Stimulated activated naive CD8-positive, alpha-beta T cell treated with anti-CD3 and anti-CD28 coated beads, Interleukin-15, Interleukin-2, amounts not matched to agents 100 ng/mL and 50 ng/mL, for 24 hours (primary cell): Measurements from ENCODE around the gene SPECC1.

Experiments
- H3K27ac Mint-ChIP-seq: one replicate; pipeline ENCODE4 v1.8.0; 2021; ENCODE audit warnings: mild to moderate bottlenecking, mixed read lengths
- H3K27me3 Mint-ChIP-seq: one replicate; pipeline ENCODE4 v1.8.0; 2021; ENCODE audit warnings: mixed read lengths
- H3K36me3 Mint-ChIP-seq: one replicate; pipeline ENCODE4 v1.8.0; 2021; ENCODE audit warnings: low read depth, mixed read lengths
- H3K4me1 Mint-ChIP-seq: one replicate; pipeline ENCODE4 v1.8.0; 2021; ENCODE audit warnings: low read depth, mixed read lengths
- H3K4me3 Mint-ChIP-seq: one replicate; pipeline ENCODE4 v1.8.0; 2021; ENCODE audit warnings: mild to moderate bottlenecking, mixed read lengths
- H3K9me3 Mint-ChIP-seq: one replicate; pipeline ENCODE4 v1.8.0; 2021; ENCODE audit warnings: mixed read lengths

The SPECC1 gene

DNA sequence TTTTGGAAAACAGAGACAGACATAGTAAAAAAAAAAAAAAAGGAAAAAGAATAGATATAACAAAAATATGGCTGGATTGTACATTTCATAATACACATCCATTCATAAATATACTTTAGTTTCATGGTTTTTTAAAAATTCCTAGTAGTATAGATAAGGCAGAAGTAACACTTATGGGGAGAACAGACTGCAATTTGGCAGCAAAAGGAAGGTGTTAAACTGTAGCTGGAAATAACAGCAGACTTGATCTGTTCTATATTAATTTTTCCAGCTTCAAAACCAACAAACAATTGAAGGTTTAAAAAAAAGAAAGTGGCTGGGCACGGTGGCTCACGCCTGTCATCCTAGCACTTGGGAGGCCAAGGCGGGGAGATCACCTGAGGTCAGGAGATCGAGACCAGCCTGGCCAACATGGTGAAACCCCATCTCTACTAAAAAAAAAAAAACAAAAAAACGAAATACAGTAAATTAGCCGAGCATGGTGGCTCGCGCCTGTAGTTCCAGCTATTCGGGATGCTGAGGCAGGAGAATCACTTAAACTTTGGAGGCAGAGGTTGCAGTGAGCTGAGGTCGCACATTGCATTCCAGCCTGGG is 191.8 kb downstream of the SPECC1 start:
- Mint-ChIP-seq H3K27me3 (no peaks in the 10 kb centered on the region), H3K27ac (no peak overlapping the region), H3K9me3 (peaks cover 5% of the 10 kb centered on the region), H3K4me1 (peaks cover 6% of the 10 kb centered on the region), H3K36me3 (no peaks in the 10 kb centered on the region), H3K4me3 (no peak overlapping the region)

DNA sequence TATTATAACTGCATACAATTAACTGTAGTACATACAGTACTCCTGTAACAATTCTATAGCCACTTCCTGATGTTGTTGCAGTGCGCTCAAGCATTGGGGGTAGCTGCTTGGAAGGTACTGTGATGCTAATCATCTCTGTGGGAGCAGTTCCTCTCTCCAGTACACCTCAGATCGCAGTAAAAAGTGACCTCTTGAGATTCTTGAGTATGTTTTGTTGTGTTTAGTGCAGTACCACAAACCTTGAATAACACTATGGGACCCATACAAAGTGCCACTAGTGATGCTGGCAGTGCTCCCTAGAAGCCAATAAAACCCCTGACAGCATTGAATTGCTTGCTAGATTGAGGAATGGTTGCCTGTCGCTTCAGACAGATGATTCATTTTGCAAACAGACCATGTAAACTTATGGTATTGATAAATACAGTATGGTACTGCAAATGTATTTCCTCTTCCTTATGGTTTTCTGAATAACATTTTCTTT is 193.0 kb downstream of the SPECC1 start:
- Mint-ChIP-seq H3K9me3 (no peaks in the 10 kb centered on the region), H3K36me3 (no peaks in the 10 kb centered on the region), H3K27ac (no peak overlapping the region), H3K27me3 (no peaks in the 10 kb centered on the region), H3K4me1 (peaks cover 18% of the 10 kb centered on the region), H3K4me3 (no peak overlapping the region)

DNA sequence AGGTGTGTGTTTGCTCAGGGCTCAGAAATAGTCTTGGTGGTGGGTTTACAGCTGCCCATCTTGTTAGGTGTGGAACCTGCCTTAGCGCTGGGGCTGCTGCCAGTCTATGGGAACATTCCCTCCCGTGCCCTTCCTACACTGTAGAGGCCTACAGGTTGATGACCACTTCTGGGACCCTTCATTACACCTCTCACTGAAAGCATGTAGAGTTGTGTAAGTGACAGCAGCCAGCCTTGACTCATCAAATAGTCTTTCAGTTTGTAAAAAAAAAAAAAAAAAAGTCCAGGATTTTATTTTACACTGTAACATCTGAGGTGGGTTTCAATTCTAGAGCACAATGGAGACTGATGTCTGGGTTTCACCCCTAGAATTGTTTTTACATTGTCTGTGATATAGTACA is 193.9 kb downstream of the SPECC1 start:
- no peak overlapping the region for H3K4me3 Mint-ChIP-seq
- H3K36me3 Mint-ChIP-seq: no peaks in the 10 kb centered on the region
- no peak overlapping the region for H3K27ac Mint-ChIP-seq
- no peaks in the 10 kb centered on the region for H3K27me3 Mint-ChIP-seq
- no peaks in the 10 kb centered on the region for H3K9me3 Mint-ChIP-seq
- H3K4me1 Mint-ChIP-seq: peaks cover 19% of the 10 kb centered on the region

DNA sequence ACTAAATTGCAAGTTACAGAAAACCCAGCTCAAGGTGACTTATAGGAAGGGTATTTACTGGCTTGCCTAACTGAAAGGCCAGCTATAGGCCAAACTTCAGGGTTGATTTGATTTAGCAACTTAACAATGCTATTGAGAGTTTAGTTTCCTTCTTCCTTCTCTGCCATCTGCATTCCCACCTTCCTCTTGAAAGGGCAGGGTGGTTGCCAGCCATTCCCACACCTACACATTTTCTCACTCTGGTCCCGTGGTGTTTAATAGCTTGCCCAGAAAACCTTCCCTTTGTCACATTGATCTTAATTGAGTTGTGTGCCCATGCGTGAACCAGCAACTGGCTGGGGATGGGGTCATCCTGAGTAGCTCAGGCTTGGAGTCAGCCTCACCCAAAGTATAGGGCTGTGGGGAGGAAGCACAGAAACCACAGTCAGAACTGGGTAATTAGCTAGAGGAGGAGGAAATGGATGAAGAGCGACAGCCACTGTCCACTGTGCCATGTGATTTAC is 194.7 kb downstream of the SPECC1 start:
- H3K4me1 Mint-ChIP-seq: peaks cover 19% of the 10 kb centered on the region
- peak overlapping the region; percentile 1 for H3K27ac Mint-ChIP-seq
- H3K9me3 Mint-ChIP-seq: no peaks in the 10 kb centered on the region
- H3K36me3 Mint-ChIP-seq: no peaks in the 10 kb centered on the region
- H3K4me3 Mint-ChIP-seq: no peak overlapping the region
- no peaks in the 10 kb centered on the region for H3K27me3 Mint-ChIP-seq

DNA sequence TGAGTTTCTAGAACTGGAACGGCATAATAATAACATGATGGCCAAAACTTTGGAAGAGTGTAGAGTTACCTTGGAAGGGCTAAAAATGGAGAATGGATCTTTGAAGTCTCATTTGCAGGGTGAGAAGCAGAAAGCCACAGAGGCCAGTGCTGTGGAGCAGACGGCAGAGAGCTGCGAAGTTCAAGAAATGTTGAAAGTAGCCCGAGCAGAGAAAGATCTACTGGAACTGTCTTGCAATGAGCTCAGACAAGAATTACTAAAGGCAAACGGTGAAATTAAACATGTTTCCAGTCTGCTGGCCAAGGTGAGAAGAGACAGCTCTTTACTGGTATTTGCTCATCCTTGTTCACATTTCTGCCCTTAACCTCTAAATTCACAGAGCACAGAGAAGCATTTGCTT is 196.4 kb downstream of the SPECC1 start:
- Mint-ChIP-seq H3K9me3 (no peaks in the 10 kb centered on the region), H3K27ac (no peak overlapping the region), H3K4me1 (peaks cover 19% of the 10 kb centered on the region), H3K27me3 (no peaks in the 10 kb centered on the region), H3K4me3 (no peak overlapping the region), H3K36me3 (no peaks in the 10 kb centered on the region)

DNA sequence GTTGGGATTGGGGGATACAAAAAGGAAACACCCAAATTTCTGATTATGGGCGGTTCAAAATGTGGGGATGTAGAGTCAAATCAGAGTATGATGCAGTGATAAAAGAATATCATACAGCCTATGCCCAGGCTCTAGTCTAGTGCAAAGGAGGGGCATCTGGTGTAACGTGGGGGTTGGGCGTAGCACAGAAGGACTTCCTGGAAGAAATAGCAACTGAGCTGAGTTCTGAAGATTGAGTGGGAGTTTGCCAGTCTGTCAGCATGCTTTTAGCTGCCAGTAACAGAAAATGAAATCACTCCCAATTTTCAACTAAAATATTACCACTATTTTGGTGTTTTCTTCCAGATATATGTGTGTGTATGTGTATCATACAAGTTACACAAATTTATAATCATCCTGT is 196.9 kb downstream of the SPECC1 start:
- Mint-ChIP-seq H3K4me1 (peaks cover 19% of the 10 kb centered on the region), H3K9me3 (no peaks in the 10 kb centered on the region), H3K27me3 (no peaks in the 10 kb centered on the region), H3K4me3 (no peak overlapping the region), H3K36me3 (no peaks in the 10 kb centered on the region), H3K27ac (peak overlapping the region; percentile 64)

DNA sequence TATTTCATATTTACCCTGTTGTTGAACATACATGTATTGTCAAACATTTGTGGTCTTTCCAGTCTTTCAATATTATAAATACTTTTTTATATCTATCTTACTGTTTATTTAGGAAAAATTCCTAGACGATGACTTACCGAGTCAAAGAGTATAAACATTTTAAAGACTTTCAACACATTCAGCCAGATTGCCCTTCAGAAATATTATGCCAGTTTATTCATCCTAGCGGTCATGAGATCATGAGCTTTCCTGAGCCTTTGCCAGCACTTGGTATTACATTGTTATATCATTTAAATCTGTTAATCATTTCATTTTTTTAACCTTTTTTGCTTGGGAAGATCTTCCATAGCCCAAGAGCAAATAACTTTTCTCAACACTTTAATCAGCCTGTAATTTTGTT is 197.4 kb downstream of the SPECC1 start:
- H3K9me3 Mint-ChIP-seq: no peaks in the 10 kb centered on the region
- H3K27ac Mint-ChIP-seq: no peak overlapping the region
- H3K27me3 Mint-ChIP-seq: no peaks in the 10 kb centered on the region
- peaks cover 19% of the 10 kb centered on the region for H3K4me1 Mint-ChIP-seq
- no peaks in the 10 kb centered on the region for H3K36me3 Mint-ChIP-seq
- H3K4me3 Mint-ChIP-seq: no peak overlapping the region

DNA sequence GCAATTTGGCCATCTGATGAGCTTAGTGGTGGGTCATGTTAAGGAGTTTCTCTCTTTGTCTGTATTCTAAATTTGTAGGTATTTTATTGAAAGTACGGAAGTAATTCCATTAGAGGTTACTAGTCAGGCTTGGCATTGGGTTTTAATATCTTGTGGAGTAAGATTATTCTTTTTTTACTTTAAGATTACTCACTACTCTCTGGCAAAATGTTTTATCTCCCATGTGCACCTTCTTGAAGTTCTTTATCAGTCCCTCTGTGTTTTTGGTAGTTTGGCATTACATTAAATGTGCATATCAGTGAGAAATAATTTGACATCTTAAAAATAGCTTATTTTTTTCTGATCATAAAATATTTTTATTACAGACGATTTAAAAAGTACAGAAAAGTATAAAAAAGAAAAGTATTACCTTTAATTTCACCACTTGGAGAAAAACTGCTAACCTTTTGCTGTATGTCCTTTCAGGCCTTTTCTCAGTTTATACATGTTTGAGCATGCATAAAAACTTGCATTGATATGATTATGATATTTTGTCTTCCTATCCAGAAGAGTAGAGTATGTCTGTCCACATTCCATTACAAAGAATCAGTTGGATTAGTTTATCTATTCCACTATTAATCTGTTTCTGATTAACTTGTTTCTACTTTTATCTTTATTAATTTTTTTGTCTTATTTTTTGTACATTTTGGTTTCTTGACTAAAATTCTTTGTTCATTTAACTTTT is 198.3 kb downstream of the SPECC1 start:
- Mint-ChIP-seq H3K27ac (no peak overlapping the region), H3K36me3 (no peaks in the 10 kb centered on the region), H3K4me1 (peaks cover 19% of the 10 kb centered on the region), H3K27me3 (no peaks in the 10 kb centered on the region), H3K9me3 (no peaks in the 10 kb centered on the region), H3K4me3 (no peak overlapping the region)

DNA sequence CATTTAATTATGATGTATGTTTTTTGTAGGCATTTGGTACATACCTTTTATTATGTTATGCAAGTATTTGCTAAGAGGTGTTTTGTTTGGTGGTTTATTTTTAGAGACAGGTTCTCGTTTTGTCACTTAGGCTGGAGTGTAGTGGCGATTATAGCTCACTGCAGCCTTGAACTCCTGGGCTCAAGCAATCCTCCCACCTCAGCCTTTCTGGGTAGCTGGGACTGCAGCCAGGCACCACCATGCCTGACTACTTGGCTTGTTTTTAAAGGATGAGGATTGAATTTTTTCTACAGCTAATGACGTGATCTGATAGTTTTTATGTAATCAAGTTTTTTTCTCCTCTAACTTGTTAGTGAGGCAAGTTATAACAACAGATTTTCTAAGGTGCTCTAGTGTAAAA is 199.6 kb downstream of the SPECC1 start:
- Mint-ChIP-seq H3K27me3 (no peaks in the 10 kb centered on the region), H3K27ac (no peak overlapping the region), H3K36me3 (no peaks in the 10 kb centered on the region), H3K9me3 (no peaks in the 10 kb centered on the region), H3K4me1 (peaks cover 19% of the 10 kb centered on the region), H3K4me3 (no peak overlapping the region)

DNA sequence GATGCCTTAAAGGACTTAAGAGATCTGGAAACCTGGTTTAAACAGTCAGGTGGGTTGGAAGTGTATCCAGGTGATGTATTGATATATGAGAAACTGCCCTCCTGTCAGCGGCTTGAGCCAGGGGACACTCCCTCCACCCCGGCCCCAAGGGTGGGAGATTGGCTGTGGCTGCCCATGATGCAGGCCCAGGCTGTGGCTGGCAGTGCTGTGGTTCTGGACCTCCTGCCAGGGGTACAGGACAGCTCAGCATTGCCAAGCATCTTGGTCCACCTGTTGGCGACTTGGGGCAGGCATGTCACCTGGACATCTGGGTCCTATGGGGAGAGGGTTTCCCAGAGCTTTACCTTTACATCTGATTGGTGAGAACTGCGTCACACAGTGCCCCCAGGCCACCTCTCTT is 201.0 kb downstream of the SPECC1 start:
- Mint-ChIP-seq H3K36me3 (no peaks in the 10 kb centered on the region), H3K27me3 (no peaks in the 10 kb centered on the region), H3K4me1 (peaks cover 19% of the 10 kb centered on the region), H3K27ac (no peak overlapping the region), H3K4me3 (no peak overlapping the region), H3K9me3 (no peaks in the 10 kb centered on the region)

DNA sequence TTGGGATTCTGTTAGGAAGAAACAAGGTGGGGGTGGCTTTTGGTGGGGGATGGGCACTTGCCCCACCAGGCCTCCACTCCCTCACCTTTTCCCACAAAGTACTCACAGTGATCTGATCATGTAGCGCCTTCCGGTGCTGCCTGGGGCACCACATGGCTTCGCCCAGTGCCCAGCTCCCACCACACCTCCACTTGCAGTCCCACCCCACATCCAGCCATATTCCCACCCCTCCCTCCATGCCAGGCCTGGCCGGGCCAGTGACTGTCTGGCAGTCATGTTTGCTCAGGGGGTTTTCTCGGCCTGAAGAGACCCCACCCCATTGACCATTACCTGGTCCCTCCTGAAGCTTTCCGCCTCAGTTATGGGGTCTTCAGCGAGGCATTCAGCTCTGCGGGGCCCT is 201.5 kb downstream of the SPECC1 start:
- Mint-ChIP-seq H3K27ac (no peak overlapping the region), H3K36me3 (no peaks in the 10 kb centered on the region), H3K9me3 (no peaks in the 10 kb centered on the region), H3K4me1 (peaks cover 16% of the 10 kb centered on the region), H3K4me3 (no peak overlapping the region), H3K27me3 (no peaks in the 10 kb centered on the region)

DNA sequence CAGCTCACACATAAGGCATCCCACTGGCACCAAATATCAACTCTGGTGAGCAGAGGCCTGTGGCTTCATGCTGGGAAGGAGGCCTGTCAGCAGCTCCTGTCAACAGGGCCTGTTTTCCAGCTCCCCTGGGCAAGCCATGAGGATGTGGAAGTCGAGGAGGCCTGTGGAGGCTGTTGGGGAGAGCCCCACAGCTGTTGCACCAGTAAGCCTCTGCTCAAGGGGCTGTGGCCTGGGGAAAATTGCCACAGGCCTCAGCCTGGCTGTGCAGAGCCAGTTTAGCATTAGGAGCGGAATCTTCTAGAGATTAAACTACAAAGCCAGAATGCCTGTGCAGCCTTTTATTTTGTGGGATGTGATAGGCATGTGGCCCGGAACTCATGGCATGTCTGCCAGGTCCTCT is 202.1 kb downstream of the SPECC1 start:
- Mint-ChIP-seq H3K36me3 (no peaks in the 10 kb centered on the region), H3K9me3 (no peaks in the 10 kb centered on the region), H3K4me3 (no peak overlapping the region), H3K27me3 (no peaks in the 10 kb centered on the region), H3K27ac (no peak overlapping the region), H3K4me1 (peaks cover 10% of the 10 kb centered on the region)

DNA sequence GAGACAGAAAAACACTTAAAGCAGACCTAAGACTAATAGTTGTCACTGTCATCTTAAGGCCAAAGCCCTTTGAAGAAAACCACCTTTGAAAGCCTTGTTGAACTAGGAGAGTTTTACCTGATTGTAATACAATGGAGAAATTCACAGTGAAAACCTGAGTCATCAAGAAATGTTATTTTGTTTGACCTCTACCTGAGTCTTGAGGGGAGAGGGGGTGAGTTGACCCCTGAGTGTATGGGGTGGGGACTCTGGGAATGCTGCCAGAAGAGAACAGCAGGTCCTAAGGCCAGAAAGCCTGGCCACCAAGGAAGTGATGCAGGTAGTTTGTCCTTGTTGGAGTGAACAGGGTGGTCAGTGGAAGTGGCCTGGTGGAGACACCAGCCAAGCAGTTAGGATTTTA is 204.3 kb downstream of the SPECC1 start:
- Mint-ChIP-seq H3K27me3 (no peaks in the 10 kb centered on the region), H3K4me3 (no peak overlapping the region), H3K27ac (no peak overlapping the region), H3K9me3 (no peaks in the 10 kb centered on the region), H3K36me3 (no peaks in the 10 kb centered on the region), H3K4me1 (no peaks in the 10 kb centered on the region)

DNA sequence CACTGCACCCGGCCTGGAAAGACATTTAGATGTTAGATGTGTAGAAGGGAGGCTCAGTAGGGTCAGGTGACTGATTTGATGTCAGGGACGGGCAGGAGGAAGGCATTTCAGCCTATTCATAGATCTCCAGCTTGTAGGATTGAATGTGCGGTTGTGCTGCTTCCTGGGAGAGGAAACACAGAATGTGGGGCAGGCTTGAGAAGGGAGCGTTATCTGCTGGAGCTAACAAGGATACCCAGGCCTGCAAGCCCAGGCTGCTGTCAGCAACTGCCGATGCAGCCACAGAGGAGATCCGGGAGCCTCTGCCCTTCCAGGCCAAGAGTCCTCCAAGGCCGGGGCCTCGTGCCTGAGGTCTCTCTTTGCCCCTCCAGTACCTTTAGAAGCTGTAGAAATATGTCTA is 205.6 kb downstream of the SPECC1 start:
- Mint-ChIP-seq H3K36me3 (no peaks in the 10 kb centered on the region), H3K27me3 (no peaks in the 10 kb centered on the region), H3K27ac (no peak overlapping the region)

DNA sequence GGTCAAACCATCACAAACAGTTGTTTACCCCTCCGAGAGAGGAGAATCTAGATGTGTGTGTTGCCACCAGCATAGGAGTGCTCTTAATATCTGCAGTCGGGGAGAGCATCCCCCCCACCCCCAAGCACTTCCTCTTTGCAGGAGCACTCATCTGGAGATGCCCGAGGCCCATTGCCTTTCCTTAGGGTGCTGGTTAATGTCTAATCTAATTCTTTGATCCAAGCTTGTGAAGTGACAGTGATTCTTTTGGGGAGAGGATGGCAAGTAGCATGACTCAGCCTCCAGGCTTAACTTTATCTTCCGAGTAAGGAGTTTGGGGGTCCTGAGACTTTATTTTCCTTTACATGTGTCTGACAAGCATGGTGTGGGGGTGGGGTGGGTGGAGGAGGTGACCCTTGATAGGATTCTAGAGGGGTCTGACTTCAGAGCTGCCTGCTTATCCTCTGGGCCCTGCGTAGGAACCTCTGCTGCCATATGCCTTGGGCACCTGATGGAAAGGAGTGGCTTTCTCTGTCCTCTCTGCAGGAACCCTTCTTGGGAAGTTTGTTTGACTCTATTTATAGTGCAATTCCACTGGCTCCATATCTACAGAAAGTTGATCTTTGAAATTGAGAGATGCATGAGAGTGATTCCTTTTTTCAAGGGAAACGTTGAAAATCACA is 207.1 kb downstream of the SPECC1 start:
- Mint-ChIP-seq H3K27me3 (no peaks in the 10 kb centered on the region), H3K4me3 (no peak overlapping the region), H3K36me3 (no peaks in the 10 kb centered on the region), H3K4me1 (no peaks in the 10 kb centered on the region), H3K27ac (no peak overlapping the region), H3K9me3 (no peaks in the 10 kb centered on the region)

More for the DNA sequence above, 205.6 kb downstream of the SPECC1 start:
- no peaks in the 10 kb centered on the region for H3K9me3 Mint-ChIP-seq
- H3K4me3 Mint-ChIP-seq: no peak overlapping the region
- H3K4me1 Mint-ChIP-seq: no peaks in the 10 kb centered on the region
